Measurements from ENCODE around the gene TSPAN2. TPM values are rescaled to one million over a fixed set of nuclear protein-coding genes. Genes with fewer than 3 reads are reported as not detected.

Gene TSPAN2
- total RNA-seq, 1 donor from 2014 or later: 28.2 TPM

DNA sequence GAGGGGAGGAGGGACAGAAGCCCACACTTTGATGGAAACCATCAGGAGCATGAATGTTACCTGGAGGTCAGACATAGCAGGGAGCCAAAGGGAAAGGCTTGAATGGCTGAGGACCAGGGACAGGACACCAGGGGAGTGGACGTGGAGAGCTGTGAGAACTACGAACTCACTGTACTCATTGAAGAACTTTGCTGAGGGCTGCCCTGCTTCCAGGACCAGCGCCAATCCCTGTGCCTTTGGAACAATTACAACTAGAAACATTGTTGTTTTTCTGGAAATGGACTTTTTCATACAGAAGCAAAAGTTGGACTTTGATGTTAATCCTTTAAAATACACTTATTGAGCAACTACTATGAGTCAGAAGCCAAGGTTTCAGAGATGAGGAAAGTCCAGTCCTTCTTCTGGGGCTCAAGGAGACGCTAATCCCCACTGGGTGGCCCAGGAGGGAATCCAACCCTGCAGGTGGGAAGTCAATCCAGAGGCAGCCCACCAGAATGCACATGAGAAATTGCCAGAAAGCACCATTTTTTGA, 12.9 kb downstream of the TSPAN2 start:
- DNase-seq (ENCODE audit: low spot score): no peak

DNA sequence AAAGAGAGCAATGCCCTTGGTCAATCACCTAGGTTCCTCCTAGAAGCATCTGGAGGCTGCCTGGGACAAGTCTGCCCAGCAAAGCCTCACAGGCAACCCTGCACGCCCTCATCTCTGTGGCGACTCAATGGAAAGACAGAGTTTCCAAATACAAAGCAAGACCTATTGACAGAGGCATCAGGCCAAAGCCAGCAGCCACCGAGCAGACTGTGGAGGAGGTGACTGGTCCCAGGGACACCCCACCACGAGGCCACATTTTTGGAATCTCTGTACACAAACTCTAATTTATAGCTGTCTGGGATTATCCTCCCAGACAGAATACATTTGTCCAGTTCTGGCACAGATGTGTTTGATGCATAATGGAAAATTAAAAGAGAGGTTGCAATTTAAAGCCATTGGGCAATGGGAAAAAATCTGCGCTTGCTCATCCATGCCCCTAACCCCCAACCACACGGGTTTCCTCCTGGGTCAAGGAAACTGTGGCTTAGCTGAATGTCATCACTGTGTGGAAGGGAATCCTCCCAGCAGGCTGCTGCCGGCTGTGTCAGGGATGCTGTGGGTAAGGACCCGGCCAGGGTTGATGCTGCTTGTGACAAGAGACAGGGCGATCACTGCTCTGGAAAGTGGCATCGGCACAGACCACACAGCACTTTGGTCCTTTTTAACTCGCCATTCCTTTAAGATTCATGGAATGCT, 14.3 kb downstream of the TSPAN2 start:
- DNase-seq (ENCODE audit: low spot score): no peak

DNA sequence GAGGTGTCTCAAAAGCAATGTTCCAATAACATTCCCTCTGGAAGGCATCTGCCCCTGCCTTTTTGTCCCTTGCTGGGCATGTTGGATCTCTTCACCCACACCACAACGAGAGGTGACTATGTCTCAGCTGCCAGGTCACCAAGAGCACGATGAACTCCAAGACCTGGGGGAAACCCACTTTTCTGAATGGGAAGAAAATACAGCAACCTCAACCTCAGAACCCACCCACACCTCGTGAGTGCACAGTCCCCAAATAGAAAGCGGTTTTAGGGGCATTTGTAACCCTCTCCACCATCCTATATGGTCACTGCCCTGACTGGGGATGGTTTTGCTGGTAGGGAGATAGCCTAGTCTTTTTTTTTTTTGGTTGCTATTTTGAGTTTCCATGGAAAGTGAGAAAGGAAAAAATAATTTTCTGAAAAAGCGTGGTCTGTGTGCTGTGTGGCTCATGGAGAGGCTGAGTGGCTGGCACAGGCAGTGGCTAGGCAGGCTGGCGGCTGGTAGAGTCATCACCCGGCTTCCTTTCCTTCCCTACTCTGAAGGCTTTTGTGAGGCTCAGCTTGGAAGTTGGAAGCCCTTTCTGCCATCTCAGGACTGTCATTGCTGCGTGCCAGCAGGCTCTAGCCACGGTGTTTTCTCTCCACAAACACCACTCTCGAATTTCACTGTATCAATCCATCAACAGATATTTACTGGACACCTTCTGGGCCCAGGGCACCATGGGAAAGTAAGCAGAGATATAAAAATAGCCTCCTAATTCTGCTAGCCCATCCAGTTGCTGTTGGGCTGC, 15.8 kb downstream of the TSPAN2 start:
- no peak for DNase-seq (ENCODE audit: low spot score)

DNA sequence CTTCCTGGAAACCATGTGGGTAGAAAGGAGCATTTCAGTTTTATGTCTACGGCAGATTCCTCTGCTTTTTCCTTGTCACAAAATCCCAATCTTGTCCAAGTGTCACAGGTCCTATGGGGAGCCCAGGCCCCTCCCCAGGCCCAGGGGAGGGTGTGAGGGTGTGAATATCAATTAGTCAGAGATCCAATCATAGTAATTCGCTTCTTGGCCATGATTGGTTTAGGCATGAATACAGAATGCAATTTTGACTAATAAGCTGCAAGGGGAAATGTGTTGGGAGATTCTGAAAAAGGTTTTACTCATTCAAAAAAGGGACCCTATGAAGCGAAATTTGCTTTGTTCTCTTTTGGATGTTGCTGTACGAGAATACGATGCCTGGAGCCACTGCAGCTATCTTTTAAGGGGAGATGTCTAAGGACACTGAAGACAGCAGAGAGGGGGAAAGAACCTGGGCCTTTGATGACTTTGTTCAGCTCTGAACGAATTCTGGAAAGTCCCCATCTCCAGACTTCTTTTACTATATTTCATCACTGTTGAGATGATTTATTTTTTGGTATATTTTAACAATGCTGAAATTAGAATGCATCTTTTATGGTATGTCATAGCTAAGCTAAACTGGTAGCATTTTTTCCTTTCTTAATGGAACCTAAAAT, 18.2 kb downstream of the TSPAN2 start:
- no peak for DNase-seq (ENCODE audit: low spot score)

DNA sequence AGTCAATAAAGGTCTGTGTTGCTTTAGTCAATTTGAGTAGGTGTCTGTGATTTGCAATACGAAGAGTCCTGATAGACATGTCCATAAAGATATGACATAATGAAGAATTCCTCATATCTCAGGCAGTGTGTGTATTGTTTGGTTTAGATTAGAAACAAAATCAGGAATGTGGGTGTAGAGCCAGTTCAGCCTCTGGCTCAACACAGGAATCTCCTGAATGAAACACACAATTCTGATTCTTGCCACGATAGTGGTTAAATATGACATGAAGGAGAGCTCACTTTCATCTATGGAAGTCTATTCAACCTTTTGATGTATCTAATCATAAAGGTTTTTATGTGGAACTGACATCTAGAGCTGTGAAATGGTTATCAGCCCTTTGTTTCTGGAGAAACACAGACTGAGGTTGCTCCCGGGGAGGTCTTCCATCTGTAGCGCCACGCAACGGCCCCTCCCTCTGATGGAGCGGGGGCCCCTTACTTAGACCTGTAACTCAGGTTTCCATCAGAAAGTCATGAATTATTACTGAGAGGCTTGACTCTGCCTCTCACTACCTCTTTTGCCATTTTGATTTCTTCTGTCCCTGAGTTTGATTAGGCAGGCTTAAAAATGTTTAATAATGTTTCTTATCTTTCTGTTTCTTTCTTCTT, 19.5 kb downstream of the TSPAN2 start:
- peak; percentile 28 for DNase-seq (ENCODE audit: low spot score)

DNA sequence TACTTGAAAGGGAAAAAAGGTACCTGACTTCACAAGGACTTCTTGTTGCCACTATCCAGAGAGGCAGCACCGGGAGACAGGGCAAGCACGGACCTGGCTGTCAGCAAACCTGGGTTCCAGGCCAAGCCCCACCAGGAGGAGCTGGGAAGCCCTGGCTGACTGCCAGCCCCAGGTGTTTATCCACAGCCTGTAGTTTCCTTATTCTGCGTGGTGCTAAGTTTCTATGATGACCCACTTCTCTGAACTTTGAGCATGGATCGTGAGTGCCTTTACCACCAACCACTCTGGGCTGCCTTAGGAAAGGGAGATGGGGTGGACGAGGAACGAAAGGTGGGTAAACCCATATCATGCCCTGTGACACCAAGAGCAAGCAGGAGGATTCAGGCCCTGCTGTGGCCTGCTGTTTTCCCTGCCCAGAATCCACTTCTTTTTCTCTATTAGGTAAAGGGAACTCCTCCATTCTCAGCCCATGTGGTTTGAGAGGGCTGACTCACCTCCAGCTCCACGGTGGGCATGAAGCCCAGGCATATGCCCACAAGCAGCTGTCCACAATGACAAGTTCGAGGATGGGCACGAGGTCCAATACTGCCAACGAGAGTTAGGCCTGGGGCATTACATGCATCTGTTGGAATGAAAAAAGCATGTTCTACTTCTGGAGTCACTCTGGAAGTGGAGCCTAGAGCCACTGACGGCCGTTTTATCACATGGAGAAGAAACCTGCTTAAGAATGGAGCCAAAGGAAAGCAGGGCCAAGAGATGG, 20.3 kb downstream of the TSPAN2 start:
- DNase-seq (ENCODE audit: low spot score): no peak

DNA sequence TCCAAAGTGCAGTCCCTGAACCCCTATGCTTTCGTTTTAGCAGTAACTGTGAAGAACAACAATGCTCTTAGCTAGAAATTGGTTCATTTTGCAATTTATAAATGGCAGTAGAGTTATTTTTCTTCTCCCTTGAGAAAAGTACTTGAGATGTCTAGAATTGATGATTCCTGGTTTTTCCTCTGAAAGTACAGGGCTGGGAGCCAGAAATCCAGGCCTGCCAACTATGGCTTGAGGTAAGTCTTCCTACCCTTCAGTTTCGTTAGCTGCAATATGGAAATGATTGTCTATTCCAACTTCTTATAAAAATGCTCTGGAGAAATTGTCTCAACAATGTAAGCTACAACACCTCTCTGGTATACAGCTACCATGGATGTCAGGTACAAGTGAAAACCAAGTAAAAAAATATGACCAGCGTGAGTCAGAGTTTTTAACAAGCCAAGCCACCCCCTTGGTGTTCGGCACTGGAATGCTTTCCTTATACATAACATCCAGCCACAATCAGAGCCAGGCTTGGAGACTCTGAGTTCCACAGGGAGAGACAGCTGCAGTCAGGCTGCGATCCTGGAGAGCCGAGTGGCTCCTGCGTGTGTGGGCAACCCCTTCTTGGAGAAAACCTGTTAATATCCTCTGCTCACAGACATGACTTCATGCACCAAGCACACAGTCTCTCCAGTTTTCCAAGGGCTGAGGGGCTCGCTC, 22.0 kb downstream of the TSPAN2 start:
- DNase-seq (ENCODE audit: low spot score): no peak

DNA sequence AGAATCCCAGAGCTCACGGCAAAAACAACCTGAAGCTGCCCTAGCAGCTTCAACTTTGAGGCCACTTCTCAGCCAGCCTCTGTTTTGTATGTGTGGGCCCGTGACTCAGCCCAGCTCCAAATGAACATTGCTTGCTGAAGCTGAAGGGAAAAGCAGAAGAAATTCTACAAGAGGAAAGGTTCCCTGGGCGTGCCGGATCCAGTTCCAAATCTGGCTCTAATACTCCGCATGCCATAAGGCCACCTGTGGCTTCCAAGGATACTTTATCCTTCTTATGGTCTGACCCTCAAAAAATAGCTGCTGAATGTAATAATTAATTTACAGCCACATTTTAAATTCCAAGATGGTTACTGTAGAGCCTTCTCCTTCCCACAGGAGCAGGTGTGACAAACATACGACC, 24.3 kb downstream of the TSPAN2 start:
- DNase-seq (ENCODE audit: low spot score): no peak

DNA sequence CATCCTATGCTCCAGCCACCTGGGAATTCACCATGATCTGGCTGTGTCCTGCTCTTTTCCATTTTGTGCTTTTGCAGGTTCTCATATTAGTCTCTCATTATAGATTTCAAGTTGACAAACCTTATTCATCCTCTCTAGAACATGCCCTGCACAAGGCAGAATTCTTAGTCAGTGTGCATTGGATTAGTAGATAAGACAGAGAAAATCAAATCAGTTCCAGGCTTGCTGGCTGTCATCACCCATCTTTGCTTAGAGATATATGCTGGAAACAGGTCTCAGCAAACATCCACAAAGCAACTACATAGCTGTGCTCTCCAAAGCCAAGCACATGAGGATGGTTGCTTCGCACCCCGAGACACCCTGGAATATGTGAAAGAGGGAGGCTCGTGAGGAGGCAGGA, 24.8 kb downstream of the TSPAN2 start:
- no peak for DNase-seq (ENCODE audit: low spot score)

DNA sequence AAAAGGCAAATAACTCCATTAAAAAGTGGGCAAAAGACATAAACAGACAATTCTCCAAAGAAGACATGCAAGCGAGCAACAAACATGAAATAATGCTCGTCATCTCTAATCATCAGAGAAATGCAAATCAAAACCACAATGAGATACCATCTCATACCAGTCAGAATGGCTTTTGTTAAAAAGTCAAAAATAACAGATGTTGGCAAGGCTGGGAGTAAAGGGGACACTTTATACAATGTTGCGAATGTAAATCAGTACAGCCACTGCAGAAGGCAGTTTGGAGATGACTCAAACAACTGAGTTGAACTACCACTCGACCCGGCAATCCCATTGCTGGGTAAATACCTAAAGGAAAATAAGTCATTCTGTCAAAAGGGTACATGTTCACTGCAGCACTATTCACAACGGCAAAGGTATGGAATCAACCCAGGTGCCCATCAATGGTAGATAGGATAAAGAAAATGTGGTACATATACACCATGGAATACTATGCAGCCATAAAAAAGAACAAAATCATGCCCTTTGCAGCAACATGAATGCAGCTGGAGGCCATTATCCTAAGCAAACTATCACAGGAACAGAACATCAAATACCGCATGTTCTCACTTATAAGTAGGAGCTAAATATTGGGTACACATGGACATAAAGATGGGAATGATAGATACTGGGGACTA, 25.9 kb downstream of the TSPAN2 start:
- DNase-seq (ENCODE audit: low spot score): no peak

DNA sequence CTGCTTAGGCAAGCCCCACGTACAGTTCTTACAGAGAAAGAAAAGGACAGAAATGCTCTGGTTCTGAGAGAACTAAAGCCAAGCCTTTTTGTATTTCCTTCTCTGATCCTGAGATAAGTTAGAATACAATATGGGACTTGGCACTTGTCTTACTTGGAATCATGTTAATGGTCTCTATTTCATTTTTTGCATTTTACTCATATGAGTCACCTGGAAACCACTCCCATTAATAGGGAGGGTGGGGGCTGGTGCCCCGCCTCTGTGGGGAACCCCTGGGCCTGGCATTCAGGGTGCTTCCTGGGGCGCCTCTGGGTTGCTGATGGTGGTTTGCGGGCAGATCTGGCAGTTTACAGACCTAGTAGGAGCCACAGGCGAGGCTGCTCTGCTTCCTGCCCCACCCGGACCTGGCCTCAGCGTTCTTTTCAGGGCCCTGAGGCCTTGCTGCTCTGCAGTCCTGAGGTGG, 26.7 kb downstream of the TSPAN2 start:
- DNase-seq (ENCODE audit: low spot score): peak; percentile 21

DNA sequence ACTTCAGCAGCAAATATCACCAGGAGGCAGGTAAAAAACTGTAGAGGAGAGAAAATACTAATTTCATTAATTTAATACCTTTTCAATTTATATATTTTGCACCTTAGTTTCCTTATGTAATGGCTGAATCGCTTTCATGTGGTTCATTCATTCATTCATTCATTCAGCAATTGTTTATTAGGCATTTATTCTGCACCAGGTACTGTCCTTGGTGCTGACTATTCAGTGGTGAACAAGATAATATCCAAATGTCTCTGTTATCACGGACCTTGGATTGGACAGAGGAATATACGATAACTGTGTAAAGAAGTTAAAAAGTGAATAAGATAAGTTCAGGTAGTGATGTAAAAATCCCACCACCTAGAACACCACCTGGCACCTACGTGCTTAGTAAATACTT, 28.8 kb downstream of the TSPAN2 start:
- no peak for DNase-seq (ENCODE audit: low spot score)

DNA sequence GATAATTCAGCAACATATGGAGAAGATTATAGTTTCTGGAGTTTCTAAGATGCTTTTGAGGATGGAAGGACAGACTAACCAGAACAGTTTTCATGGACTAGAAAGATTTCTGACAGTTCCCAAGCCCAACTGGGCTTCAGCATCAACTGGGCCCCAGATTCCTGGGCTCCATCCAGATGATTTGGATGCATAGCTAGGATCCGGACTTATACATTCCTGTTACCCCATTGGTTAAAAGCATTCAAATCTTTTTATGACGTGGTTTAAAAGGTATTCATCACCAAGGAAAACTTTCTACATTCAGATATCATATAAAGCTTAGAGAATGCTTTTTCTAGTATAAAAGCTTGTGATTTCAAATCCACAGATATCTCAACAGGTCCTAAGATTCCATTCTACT, 30.0 kb downstream of the TSPAN2 start:
- DNase-seq (ENCODE audit: low spot score): peak; percentile 22

DNA sequence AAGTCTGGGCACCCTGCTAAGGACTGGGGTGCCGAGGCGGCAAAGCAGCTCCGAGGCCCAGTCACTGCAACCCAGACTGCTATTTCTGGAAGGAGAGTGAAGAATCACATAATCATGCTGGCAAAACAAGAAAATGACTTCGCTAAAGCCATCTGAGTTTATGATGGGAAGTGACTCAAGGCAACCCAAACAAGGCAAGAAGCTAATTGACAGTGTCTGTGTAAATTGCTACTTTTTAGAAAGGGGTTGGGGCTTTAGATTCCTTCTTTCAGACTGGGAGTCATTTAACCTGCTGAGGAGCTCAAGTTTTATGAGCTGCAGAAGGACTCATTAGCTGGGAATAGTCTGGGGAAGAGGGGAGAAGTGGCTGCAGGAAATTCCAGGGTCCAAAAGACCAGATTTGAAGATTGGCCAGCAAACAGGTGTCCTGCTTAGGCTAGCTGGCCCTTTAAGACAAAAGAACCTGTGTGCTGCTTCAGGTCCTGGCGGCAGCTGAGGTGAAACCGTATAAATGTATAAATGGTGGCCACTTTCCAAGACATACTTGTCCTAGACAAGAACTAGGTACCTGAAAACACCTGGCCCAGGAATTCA, 31.5 kb downstream of the TSPAN2 start:
- DNase-seq (ENCODE audit: low spot score): no peak

DNA sequence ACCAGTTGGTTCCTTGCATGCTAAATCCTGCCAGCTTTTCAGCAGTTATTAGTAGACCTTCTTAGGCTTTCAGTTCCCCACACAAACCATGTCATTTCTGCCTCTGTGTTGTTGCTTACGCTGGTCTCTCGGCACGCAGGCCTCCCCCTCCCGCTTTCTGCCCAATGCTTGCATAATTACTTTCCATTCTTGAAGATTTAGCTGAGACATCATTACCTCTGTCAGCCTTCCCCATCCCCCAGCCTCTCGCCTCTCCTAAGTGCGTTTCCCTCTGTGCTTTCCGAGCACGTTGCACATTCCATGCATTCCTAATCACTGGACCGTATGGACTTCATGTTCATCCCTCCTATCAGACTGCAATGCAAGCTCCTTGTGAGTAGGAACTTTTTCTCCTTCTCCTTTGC, 32.9 kb downstream of the TSPAN2 start:
- peak; percentile 74 for DNase-seq (ENCODE audit: low spot score)

DNA sequence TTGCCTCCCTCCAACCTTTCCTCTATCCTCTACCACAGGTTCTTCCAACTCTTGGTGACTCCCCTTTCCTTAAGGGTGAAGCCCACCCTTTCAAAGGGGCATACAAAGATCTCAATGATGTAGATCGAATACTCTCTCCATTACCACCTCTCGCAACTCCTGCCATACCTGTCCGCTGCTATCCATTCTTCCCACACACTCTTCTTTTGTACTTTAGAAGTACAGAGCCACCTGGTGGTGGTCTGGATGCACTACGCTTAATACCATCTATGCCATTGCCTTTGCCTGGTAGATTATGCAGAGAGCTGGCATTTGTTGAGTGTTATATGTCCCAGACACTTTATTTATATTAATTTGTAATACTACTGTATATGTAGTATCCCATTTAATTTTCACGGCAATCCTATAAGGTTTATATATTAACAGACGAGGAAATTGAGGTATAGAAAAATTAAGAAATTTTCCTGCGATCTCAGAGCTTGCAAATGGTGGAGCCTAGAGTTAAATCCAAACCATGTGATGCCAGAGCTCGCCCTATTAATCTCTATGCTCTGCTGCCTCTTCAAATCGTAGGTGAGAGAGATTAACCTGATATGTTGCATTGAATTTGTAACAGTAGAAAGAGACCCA, 36.7 kb downstream of the TSPAN2 start:
- peak; percentile 40 for DNase-seq (ENCODE audit: low spot score)

DNA sequence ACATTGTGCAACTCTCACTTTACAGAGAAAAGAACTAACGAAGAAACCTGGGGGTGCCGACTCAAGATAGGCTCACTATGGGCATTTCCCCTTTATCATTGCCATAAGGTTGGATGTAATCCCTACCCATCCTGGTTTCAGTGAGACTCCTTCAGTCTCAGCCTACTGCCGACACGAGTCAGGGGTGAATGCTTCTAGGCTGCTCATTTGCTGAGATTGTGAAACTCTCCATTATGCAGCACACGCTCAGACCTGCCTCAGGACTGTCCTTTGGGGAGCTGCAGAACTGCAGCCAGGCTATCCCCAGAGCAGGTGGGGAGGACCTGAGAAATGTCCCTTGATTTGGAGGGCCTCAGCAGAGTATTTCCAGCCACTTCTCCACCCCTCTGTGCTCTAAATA, 37.5 kb downstream of the TSPAN2 start:
- no peak for DNase-seq (ENCODE audit: low spot score)

DNA sequence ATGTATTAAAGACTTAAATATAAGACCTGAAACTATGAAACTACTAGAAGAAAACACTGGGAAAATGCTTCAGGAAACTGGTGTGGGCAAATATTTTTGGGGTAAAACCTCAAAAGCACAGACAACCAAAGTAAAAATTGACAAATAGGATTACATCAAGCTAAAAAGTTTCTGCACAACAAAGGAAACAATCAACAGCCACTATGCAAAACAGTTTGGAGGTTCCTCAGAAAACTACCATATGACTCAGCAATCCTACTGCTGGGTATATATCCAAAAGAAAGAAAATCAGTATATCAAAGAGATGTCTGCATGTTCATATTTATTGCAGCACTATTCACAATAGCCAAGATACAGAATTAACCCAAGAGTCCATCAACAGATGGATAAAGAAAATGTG, 42.6 kb downstream of the TSPAN2 start:
- no peak for DNase-seq (ENCODE audit: low spot score)

DNA sequence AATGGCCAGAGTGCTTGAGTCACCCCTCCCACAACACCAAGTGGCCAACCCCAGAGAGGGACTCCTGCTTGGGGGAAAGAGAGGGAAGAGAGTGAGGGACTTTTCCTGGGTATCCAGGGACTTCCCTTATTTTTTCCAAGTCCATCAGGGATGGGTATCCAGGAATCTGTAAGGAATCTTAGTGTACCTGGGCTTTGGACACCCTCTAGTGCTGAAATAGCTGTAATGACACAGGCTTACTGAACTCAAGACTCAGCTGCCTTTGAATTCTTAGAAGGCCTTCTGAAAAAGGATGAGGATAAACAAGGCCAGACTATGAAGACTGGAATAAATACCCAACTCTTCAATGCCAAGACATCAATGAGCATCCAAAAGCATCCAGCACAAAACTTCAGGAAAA, 47.6 kb downstream of the TSPAN2 start:
- no peak for DNase-seq (ENCODE audit: low spot score)

All from umbilical cord (tissue), 2 donors.